ENCODE data around the gene ABL2. TPM values are rescaled to one million over a fixed set of nuclear protein-coding genes. Genes with fewer than 3 reads are reported as not detected.

Gene ABL2
- total and polyA plus RNA-seq, 2 donors (not counting 3 experiments of a cell fraction or from before 2014, with no cell fraction given): 41.8 to 158 TPM

- intact Hi-C loops (cut with micrococcal nuclease): no loop called here
- no peaks in the 10 kb centered on the region for H3K27me3 ChIP-seq (ENCODE audit: control insufficient read depth in 2 of 2, insufficient read depth in 2 of 2, low read length in 2 of 2)
- H2AFZ ChIP-seq (ENCODE audit: low read depth, low read length): no peak overlapping the region
- H3K9me3 ChIP-seq (replicated peaks; ENCODE audit: control insufficient read depth, insufficient read depth, low read length): no peaks in the 10 kb centered on the region
- TF ChIP-seq FOS (IDR thresholded peaks at IDR 0.05; ENCODE audit: borderline replicate concordance, insufficient read depth, low read length) (no peak), JUN (IDR thresholded peaks at IDR 0.05; ENCODE audit: borderline replicate concordance, insufficient read depth, insufficient read length, low read depth) (no peak), MAX (IDR thresholded peaks at IDR 0.05; ENCODE audit: insufficient read depth, insufficient read length) (no peak), POLR2AphosphoS5 (IDR thresholded peaks at IDR 0.05; ENCODE audit: insufficient read depth, low read depth, low read length) (no peak), CTCF (IDR thresholded peaks at IDR 0.05; ENCODE audit: extremely low read depth in 1 of 2, insufficient read depth in 1 of 2, low read depth in 1 of 2, low read length in 2 of 2) (no peak), MYC (IDR thresholded peaks at IDR 0.05; ENCODE audit: low read depth, low read length) (no peak), POLR2A (IDR thresholded peaks at IDR 0.05; ENCODE audit: low read depth, low read length) (no peak), GATA2 (IDR thresholded peaks at IDR 0.05; ENCODE audit: insufficient read depth, insufficient read length, low read depth, low read length) (no peak), EZH2 (IDR thresholded peaks at IDR 0.05; ENCODE audit: borderline replicate concordance, low read depth, low read length, severe bottlenecking) (no peak)
- H3K9ac ChIP-seq (replicated peaks; ENCODE audit: extremely low read depth, insufficient read depth, low read length): no peak overlapping the region
- dilution Hi-C loops (cut with MboI; ENCODE audit: extremely low pct_ligation_motif_present, low sequenced_read_pairs): no loop called here
- FAIRE-seq (no peak), DNase-seq (ENCODE audit: low read depth, low spot score) (no peak)
- POLR2A ChIA-PET: no interaction called here
- no peak overlapping the region for H3K27ac ChIP-seq (ENCODE audit: insufficient read depth, low read depth, low read length)
- H3K9me1 ChIP-seq (replicated peaks; ENCODE audit: control insufficient read depth, extremely low read depth, insufficient read depth, low read length): no peaks in the 10 kb centered on the region
- no peaks in the 10 kb centered on the region for H4K20me1 ChIP-seq (replicated peaks; ENCODE audit: control insufficient read depth, extremely low read depth, insufficient read depth, low read length)
- no peaks in the 10 kb centered on the region for H3K4me1 ChIP-seq (ENCODE audit: control insufficient read depth, extremely low read depth, insufficient read depth, low read length)
- no peaks in the 10 kb centered on the region for H3K79me2 ChIP-seq (ENCODE audit: control insufficient read depth, insufficient read depth, low read length)
- H3K4me3 ChIP-seq (replicated peaks in 1 of 3; ENCODE audit: insufficient read depth in 1 of 3, low read depth in 1 of 3, low read length in 3 of 3): no peak overlapping the region
- no TSS peak for BruUV-seq (replicated peaks)
- CTCF ChIA-PET: no interaction called here
- peaks cover under 1 to 2% of the 10 kb centered on the region in 2 experiments for H3K36me3 ChIP-seq (ENCODE audit: control insufficient read depth in 2 of 2, extremely low read depth in 1 of 2, insufficient read depth in 2 of 2, low read length in 2 of 2)
- no peak overlapping the region for H3K4me2 ChIP-seq (ENCODE audit: insufficient read depth, low read length)
Observed at GRCh38 chr1:179061360-179062282, 167.9 kb downstream of the ABL2 start.

Data from endothelial cell of umbilical vein (primary cell).